Measurements from ENCODE around the gene FGF14.

The FGF14 gene

GRCh38 chr13:101880581-101880980 lies 521.3 kb downstream of the FGF14 start:
- Histone ChIP-seq H3K27ac (no peak overlapping the region), H3K9ac (no peak overlapping the region), H3K4me1 (0 out of 20 replicates have a peak, but pooled peaks cover 0 to 9% (median 0%) of the 10 kb centered on the region in 10 experiments), H3K4me3 (no peak overlapping the region), H4K20me1 (no peaks in the 10 kb centered on the region), H3K9me3 (replicated peaks in 1 of 11) (no peaks in the 10 kb centered on the region), H3K4me2 (peak overlapping the region in 2 of 11 experiments; percentile 6 to 13; a peak in 2 of 22 replicates), H3K27me3 (no peaks in the 10 kb centered on the region), H3K36me3 (no peaks in the 10 kb centered on the region)
- no peak for TF ChIP-seq Cebpa-rat (IDR thresholded peaks at IDR 0.05)

- Histone ChIP-seq H3K4me1 (0 out of 20 replicates have a peak, but pooled peaks cover 0 to 9% (median 0%) of the 10 kb centered on the region in 10 experiments), H3K9ac (no peak overlapping the region), H3K4me2 (no peak overlapping the region), H3K27ac (no peak overlapping the region), H3K4me3 (no peak overlapping the region), H3K36me3 (no peaks in the 10 kb centered on the region), H3K27me3 (no peaks in the 10 kb centered on the region), H3K9me3 (replicated peaks in 1 of 11) (no peaks in the 10 kb centered on the region), H4K20me1 (no peaks in the 10 kb centered on the region)
- TF ChIP-seq Cebpa-rat (IDR thresholded peaks at IDR 0.05) = no peak
These were observed 524.9 kb downstream of the FGF14 start for GRCh38 chr13:101876951-101877350.

GRCh38 chr13:101875717-101876393 lies 526.0 kb downstream of the FGF14 start:
- Histone ChIP-seq H3K4me3 (no peak overlapping the region), H3K9ac (no peak overlapping the region), H3K9me3 (replicated peaks in 1 of 11) (no peaks in the 10 kb centered on the region), H3K27me3 (no peaks in the 10 kb centered on the region), H3K4me2 (no peak overlapping the region), H3K27ac (no peak overlapping the region), H3K4me1 (0 out of 20 replicates have a peak, but pooled peaks cover 0 to 9% (median 0%) of the 10 kb centered on the region in 10 experiments), H4K20me1 (no peaks in the 10 kb centered on the region), H3K36me3 (no peaks in the 10 kb centered on the region)
- TF ChIP-seq Cebpa-rat (IDR thresholded peaks at IDR 0.05) = no peak

GRCh38 chr13:101875091-101875490 lies 526.8 kb downstream of the FGF14 start:
- Histone ChIP-seq H3K36me3 (no peaks in the 10 kb centered on the region), H3K27me3 (no peaks in the 10 kb centered on the region), H3K4me2 (no peak overlapping the region)

GRCh38 chr13:101869553-101869952 lies 532.3 kb downstream of the FGF14 start:
- H3K9me3 ChIP-seq (replicated peaks in 1 of 11) = no peaks in the 10 kb centered on the region
- no peak overlapping the region for H3K4me3 ChIP-seq
- no peaks in the 10 kb centered on the region for H4K20me1 ChIP-seq
- TF ChIP-seq Cebpa-rat (IDR thresholded peaks at IDR 0.05) = no peak
- H3K4me2 ChIP-seq = no peak overlapping the region
- H3K27me3 ChIP-seq = no peaks in the 10 kb centered on the region
- no peak overlapping the region for H3K9ac ChIP-seq
- no peak overlapping the region for H3K27ac ChIP-seq
- H3K36me3 ChIP-seq = no peaks in the 10 kb centered on the region
- H3K4me1 ChIP-seq = no peaks in the 10 kb centered on the region

More at GRCh38 chr13:101875091-101875490, 526.8 kb downstream of the FGF14 start:
- Histone ChIP-seq H3K9ac (no peak overlapping the region), H3K9me3 (replicated peaks in 1 of 11) (no peaks in the 10 kb centered on the region), H3K27ac (no peak overlapping the region), H3K4me1 (0 out of 20 replicates have a peak, but pooled peaks cover 0 to under 1% (median 0%) of the 10 kb centered on the region in 10 experiments), H3K4me3 (no peak overlapping the region), H4K20me1 (no peaks in the 10 kb centered on the region)
- TF ChIP-seq Cebpa-rat (IDR thresholded peaks at IDR 0.05) = no peak

- H4K20me1 ChIP-seq = no peaks in the 10 kb centered on the region
- no peak overlapping the region for H3K4me3 ChIP-seq
- H3K4me1 ChIP-seq = no peaks in the 10 kb centered on the region
- H3K9ac ChIP-seq = no peak overlapping the region
- no peaks in the 10 kb centered on the region for H3K36me3 ChIP-seq
- H3K9me3 ChIP-seq (replicated peaks in 1 of 11) = no peaks in the 10 kb centered on the region
- no peaks in the 10 kb centered on the region for H3K27me3 ChIP-seq
- no peak overlapping the region for H3K27ac ChIP-seq
- no peak overlapping the region for H3K4me2 ChIP-seq
- TF ChIP-seq Cebpa-rat (IDR thresholded peaks at IDR 0.05) = no peak
These were observed 533.0 kb downstream of the FGF14 start for GRCh38 chr13:101868585-101869469.

GRCh38 chr13:101866889-101867581 lies 534.8 kb downstream of the FGF14 start:
- Histone ChIP-seq H3K4me1 (no peaks in the 10 kb centered on the region), H3K4me2 (no peak overlapping the region), H3K4me3 (no peak overlapping the region), H3K9me3 (replicated peaks in 1 of 11) (no peaks in the 10 kb centered on the region), H3K36me3 (no peaks in the 10 kb centered on the region), H3K9ac (no peak overlapping the region), H3K27me3 (no peaks in the 10 kb centered on the region), H3K27ac (no peak overlapping the region), H4K20me1 (no peaks in the 10 kb centered on the region)
- TF ChIP-seq Cebpa-rat (IDR thresholded peaks at IDR 0.05) = no peak

GRCh38 chr13:101858860-101859259 lies 543.0 kb downstream of the FGF14 start:
- no peak overlapping the region for H3K27ac ChIP-seq
- H3K9me3 ChIP-seq (replicated peaks in 1 of 11) = no peaks in the 10 kb centered on the region
- H4K20me1 ChIP-seq = no peaks in the 10 kb centered on the region

GRCh38 chr13:101846701-101847100 lies 555.1 kb downstream of the FGF14 start:
- Histone ChIP-seq H3K27ac (no peak overlapping the region), H3K4me1 (no peaks in the 10 kb centered on the region), H4K20me1 (no peaks in the 10 kb centered on the region), H3K4me3 (no peak overlapping the region), H3K9ac (no peak overlapping the region), H3K36me3 (no peaks in the 10 kb centered on the region), H3K4me2 (no peak overlapping the region), H3K9me3 (replicated peaks in 1 of 11) (no peaks in the 10 kb centered on the region), H3K27me3 (no peaks in the 10 kb centered on the region)
- TF ChIP-seq Cebpa-rat (IDR thresholded peaks at IDR 0.05) = no peak

More at GRCh38 chr13:101858860-101859259, 543.0 kb downstream of the FGF14 start:
- Histone ChIP-seq H3K9ac (no peak overlapping the region), H3K36me3 (no peaks in the 10 kb centered on the region), H3K4me3 (no peak overlapping the region), H3K27me3 (no peaks in the 10 kb centered on the region), H3K4me2 (no peak overlapping the region), H3K4me1 (no peaks in the 10 kb centered on the region)
- TF ChIP-seq Cebpa-rat (IDR thresholded peaks at IDR 0.05) = no peak

Data from BLaER1 treated with 17β-estradiol and CSF1 and Interleukin-3, amounts not matched to agents 10 nM and 100 nM (cell line).